ENCODE results near the gene CHRND. TPM values are rescaled to one million over a fixed set of nuclear protein-coding genes. Genes with fewer than 3 reads are reported as not detected.
A peak's percentile ranks its signal among the peaks of the same experiment; 100 is the strongest.

Gene CHRND
- total RNA-seq, 2 experiments from 2014 or later: not detected

- POLR2A ChIA-PET: no interaction called here
- peaks cover 22% of the 10 kb centered on the region for H3K36me3 Mint-ChIP-seq (ENCODE audit: low read depth)
- no peak for ATAC-seq (ENCODE audit: poor library complexity)
- no peak overlapping the region for H3K4me3 Mint-ChIP-seq
- H3K9me3 Mint-ChIP-seq: no peaks in the 10 kb centered on the region
- peaks cover 14% of the 10 kb centered on the region for H3K36me3 ChIP-seq (ENCODE audit: insufficient read depth, low read length)
- no peaks in the 10 kb centered on the region for H3K27me3 ChIP-seq (ENCODE audit: control insufficient read depth in 1 of 2, insufficient read depth in 2 of 2, low read length in 2 of 2)
- no peak overlapping the region for H3K4me3 ChIP-seq (ENCODE audit: low read length)
- H3K9me3 ChIP-seq (ENCODE audit: control insufficient read depth in 1 of 2, insufficient read depth in 1 of 2, low read length in 2 of 2): peaks cover 0 to 7% of the 10 kb centered on the region in 2 experiments
- H3K27me3 Mint-ChIP-seq: no peaks in the 10 kb centered on the region
- intact Hi-C loops (cut with DNase I, micrococcal nuclease): no loop called here
- H3K4me1 ChIP-seq (ENCODE audit: insufficient read depth, low read length): peaks cover 19% of the 10 kb centered on the region
- H3K27ac ChIP-seq (ENCODE audit: low read depth in 1 of 2, low read length in 2 of 2): no peak overlapping the region
- CTCF ChIA-PET: no interaction called here
- TF ChIP-seq, protein P1, sequence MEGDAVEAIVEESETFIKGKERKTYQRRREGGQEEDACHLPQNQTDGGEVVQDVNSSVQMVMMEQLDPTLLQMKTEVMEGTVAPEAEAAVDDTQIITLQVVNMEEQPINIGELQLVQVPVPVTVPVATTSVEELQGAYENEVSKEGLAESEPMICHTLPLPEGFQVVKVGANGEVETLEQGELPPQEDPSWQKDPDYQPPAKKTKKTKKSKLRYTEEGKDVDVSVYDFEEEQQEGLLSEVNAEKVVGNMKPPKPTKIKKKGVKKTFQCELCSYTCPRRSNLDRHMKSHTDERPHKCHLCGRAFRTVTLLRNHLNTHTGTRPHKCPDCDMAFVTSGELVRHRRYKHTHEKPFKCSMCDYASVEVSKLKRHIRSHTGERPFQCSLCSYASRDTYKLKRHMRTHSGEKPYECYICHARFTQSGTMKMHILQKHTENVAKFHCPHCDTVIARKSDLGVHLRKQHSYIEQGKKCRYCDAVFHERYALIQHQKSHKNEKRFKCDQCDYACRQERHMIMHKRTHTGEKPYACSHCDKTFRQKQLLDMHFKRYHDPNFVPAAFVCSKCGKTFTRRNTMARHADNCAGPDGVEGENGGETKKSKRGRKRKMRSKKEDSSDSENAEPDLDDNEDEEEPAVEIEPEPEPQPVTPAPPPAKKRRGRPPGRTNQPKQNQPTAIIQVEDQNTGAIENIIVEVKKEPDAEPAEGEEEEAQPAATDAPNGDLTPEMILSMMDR (IDR thresholded peaks at IDR 0.05): no peak
- no peak for DNase-seq
- peak overlapping the region; percentile 62 for H3K27ac Mint-ChIP-seq
- peaks cover 19% of the 10 kb centered on the region for H3K4me1 Mint-ChIP-seq (ENCODE audit: low read depth)
Observed at GRCh38 chr2:232542715-232543467, 16.9 kb downstream of the CHRND start.

DNA sequence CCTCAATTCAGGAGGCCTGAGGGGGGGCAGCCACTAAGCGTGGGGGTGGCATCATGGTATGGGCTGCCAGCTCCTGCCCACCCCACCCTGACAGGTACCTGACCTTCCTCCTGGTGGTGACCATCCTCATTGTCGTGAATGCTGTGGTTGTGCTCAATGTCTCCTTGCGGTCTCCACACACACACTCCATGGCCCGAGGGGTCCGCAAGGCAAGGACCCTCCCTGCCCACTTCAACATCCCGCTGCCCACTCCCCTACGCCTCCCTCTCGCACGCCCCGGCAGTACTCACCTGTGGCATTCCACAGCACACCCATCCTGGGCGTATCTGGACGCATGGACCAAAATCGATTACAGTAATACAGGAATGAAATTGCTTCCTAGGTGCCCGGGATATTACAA, 17.5 kb downstream of the CHRND start:
- POLR2A ChIA-PET: no interaction called here
- Mint-ChIP-seq H3K9me3 (peaks cover under 1% of the 10 kb centered on the region), H3K4me3 (peak overlapping the region; percentile 43), H3K36me3 (ENCODE audit: low read depth) (peaks cover 28% of the 10 kb centered on the region), H3K27ac (peak overlapping the region; percentile 62), H3K4me1 (ENCODE audit: low read depth) (peaks cover 25% of the 10 kb centered on the region), H3K27me3 (no peaks in the 10 kb centered on the region)
- CTCF ChIA-PET: no interaction called here
- Histone ChIP-seq H3K27ac (ENCODE audit: low read depth in 1 of 2, low read length in 2 of 2) (no peak overlapping the region), H3K4me3 (ENCODE audit: low read length) (no peak overlapping the region), H3K27me3 (ENCODE audit: control insufficient read depth in 1 of 2, insufficient read depth in 2 of 2, low read length in 2 of 2) (no peaks in the 10 kb centered on the region), H3K36me3 (ENCODE audit: insufficient read depth, low read length) (peaks cover 14% of the 10 kb centered on the region), H3K4me1 (ENCODE audit: insufficient read depth, low read length) (peaks cover 23% of the 10 kb centered on the region), H3K9me3 (ENCODE audit: control insufficient read depth in 1 of 2, insufficient read depth in 1 of 2, low read length in 2 of 2) (peaks cover 0 to 7% of the 10 kb centered on the region in 2 experiments)
- intact Hi-C loops (cut with DNase I, micrococcal nuclease): no loop called here
- TF ChIP-seq, protein P1 (IDR thresholded peaks at IDR 0.05): no peak
- DNase-seq (no peak), ATAC-seq (ENCODE audit: poor library complexity) (no peak)

- Histone ChIP-seq H3K4me3 (ENCODE audit: low read length) (no peak overlapping the region), H3K9me3 (ENCODE audit: control insufficient read depth in 1 of 2, insufficient read depth in 1 of 2, low read length in 2 of 2) (peaks cover 0 to 7% of the 10 kb centered on the region in 2 experiments), H3K4me1 (ENCODE audit: insufficient read depth, low read length) (peaks cover 26% of the 10 kb centered on the region), H3K36me3 (ENCODE audit: insufficient read depth, low read length) (peaks cover 14% of the 10 kb centered on the region), H3K27ac (ENCODE audit: low read depth in 1 of 2, low read length in 2 of 2) (no peak overlapping the region), H3K27me3 (ENCODE audit: control insufficient read depth in 1 of 2, insufficient read depth in 2 of 2, low read length in 2 of 2) (no peaks in the 10 kb centered on the region)
- no peak overlapping the region for H3K4me3 Mint-ChIP-seq
- H3K4me1 Mint-ChIP-seq (ENCODE audit: low read depth): peaks cover 31% of the 10 kb centered on the region
- CTCF ChIA-PET: no interaction called here
- no peak for ATAC-seq (ENCODE audit: poor library complexity)
- TF ChIP-seq, protein P1 (IDR thresholded peaks at IDR 0.05): no peak
- H3K9me3 Mint-ChIP-seq: peaks cover 5% of the 10 kb centered on the region
- intact Hi-C loops (cut with DNase I, micrococcal nuclease): no loop called here
- peaks cover 34% of the 10 kb centered on the region for H3K36me3 Mint-ChIP-seq (ENCODE audit: low read depth)
- DNase-seq: no peak
- peak overlapping the region; percentile 62 for H3K27ac Mint-ChIP-seq
- POLR2A ChIA-PET: no interaction called here
- no peaks in the 10 kb centered on the region for H3K27me3 Mint-ChIP-seq
Observed at GRCh38 chr2:232543928-232544631, 18.1 kb downstream of the CHRND start.

All from CD4-positive, alpha-beta T cell (primary cell).